Stimulated activated CD4-positive, alpha-beta T cell treated with anti-CD3 and anti-CD28 coated beads, Interleukin-4, amount 100 ng/mL, for 1 hour (primary cell): ENCODE data around the gene DIDO1.

Experiments used
- DNase-seq: peaks from one replicate; pipeline ENCODE4 v3.0.0-alpha.2; 2020

The DIDO1 gene

GRCh38 chr20:62829231-62830230 lies 96.8 kb downstream of the DIDO1 start:
- no peak for DNase-seq

- no peak for DNase-seq
Measured at GRCh38 chr20:62828511-62829230, 97.6 kb downstream of the DIDO1 start.

GRCh38 chr20:62828051-62828450 lies 98.3 kb downstream of the DIDO1 start:
- no peak for DNase-seq
